PC-3 (cell line): ENCODE results near the gene CNTNAP2. TPM values are rescaled to one million over a fixed set of nuclear protein-coding genes. Genes with fewer than 3 reads are reported as not detected.
"Not testable (repeated sequence)": the region's sequence is repeated elsewhere in the genome, so short reads cannot be mapped to it uniquely, and the experiment has no call there.

Experiments used
- ATAC-seq: fragments of 200-7000 bp; cut with Tn5 transposase; 2 replicates; pipeline ENCODE4 v1.9.1; 2020; ENCODE audit warnings: mild to moderate bottlenecking, moderate library complexity
- BruUV-seq: library from RNA; stranded (reverse); fragments of 400-500 nt; replicated peaks from 2 replicates; lab custom pipeline; 2021; lab: Mats Ljungman, UMichigan
- CTCF ChIA-PET: fragments of 300-600 bp; sonication (Branson Sonifier 250); formaldehyde crosslinking; loops from one replicate; lab custom pipeline; 2022; ENCODE audit warnings: antibody characterized with exemption; lab: Charles Lee
- POLR2A ChIA-PET: fragments of 300-600 bp; sonication (Branson Sonifier 250); formaldehyde crosslinking; loops from one replicate; lab custom pipeline; 2022; ENCODE audit warnings: antibody characterized with exemption; ENCODE audit not compliant: unreplicated experiment; lab: Charles Lee
- DNase-seq: peaks from one replicate; pipeline ENCODE4 v3.0.0-alpha.2; 2015
- H2AFZ ChIP-seq: fragments of 300-600 bp; sonication (generic); 2 replicates; pipeline ENCODE4 v1.6.0; 2016; ENCODE audit warnings: antibody characterized with exemption, low read length
- H3F3A ChIP-seq: fragments of 300-600 bp; sonication (generic); one replicate; pipeline ENCODE4 v1.6.0; 2017; ENCODE audit warnings: antibody characterized with exemption, low read length, control low read depth, mild to moderate bottlenecking; ENCODE audit not compliant: unreplicated experiment
- H3K27ac ChIP-seq: fragments of 300-600 bp; sonication (generic); 2 replicates; pipeline ENCODE4 v1.5.1; 2016; ENCODE audit warnings: mild to moderate bottlenecking, low read length
- H3K27me3 ChIP-seq: fragments of 300-600 bp; sonication (generic); 2 replicates; pipeline ENCODE4 v1.6.1; 2016; ENCODE audit warnings: low read length, mixed read lengths
- H3K36me3 ChIP-seq: fragments of 300-600 bp; sonication (generic); 2 replicates; pipeline ENCODE4 v1.6.1; 2016; ENCODE audit warnings: low read depth, mixed run types, low read length, mixed read lengths
- H3K4me1 ChIP-seq: fragments of 300-600 bp; sonication (generic); 2 replicates; pipeline ENCODE4 v1.5.1; 2016; ENCODE audit warnings: low read length; ENCODE audit not compliant: insufficient read depth
- H3K4me2 ChIP-seq: fragments of 300-600 bp; sonication (generic); 2 replicates; pipeline ENCODE4 v1.6.0; 2016; ENCODE audit warnings: low read length
- H3K4me3 ChIP-seq: fragments of 300-600 bp; sonication (generic); 2 replicates; pipeline ENCODE4 v1.5.1; 2016; ENCODE audit warnings: mild to moderate bottlenecking, low read length, mixed read lengths
- H3K79me2 ChIP-seq: fragments of 300-600 bp; sonication (generic); 2 replicates; pipeline ENCODE4 v1.6.1; 2017; ENCODE audit warnings: low read length, mixed read lengths
- H3K9ac ChIP-seq: fragments of 300-600 bp; sonication (generic); 2 replicates; pipeline ENCODE4 v1.6.0; 2016; ENCODE audit warnings: mild to moderate bottlenecking, low read length
- H3K9me2 ChIP-seq: fragments of 300-600 bp; sonication (generic); replicated peaks from 2 replicates; pipeline ENCODE4 v1.6.1; 2016; ENCODE audit warnings: mixed run types, low read length, mixed read lengths
- H3K9me3 ChIP-seq: fragments of 300-600 bp; sonication (generic); 2 replicates; pipeline ENCODE4 v1.6.1; 2016; ENCODE audit warnings: low read length, mixed read lengths
- H4K20me1 ChIP-seq: fragments of 300-600 bp; sonication (generic); 2 replicates; pipeline ENCODE4 v1.6.1; 2016; ENCODE audit warnings: low read length, mixed read lengths
- EZH2 ChIP-seq: fragments of 300-600 bp; sonication (generic); IDR thresholded peaks from one replicate; pipeline ENCODE4 v1.6.1; 2017; ENCODE audit warnings: antibody characterized with exemption, mild to moderate bottlenecking, low read length; ENCODE audit not compliant: unreplicated experiment
- EZH2phosphoT487 ChIP-seq: fragments of 300-600 bp; sonication (generic); IDR thresholded peaks from 2 replicates; pipeline ENCODE4 v1.6.1; 2018; ENCODE audit warnings: mild to moderate bottlenecking, antibody characterized with exemption, low read length, borderline replicate concordance
- intact Hi-C: fragments of 100-400 bp; cut with micrococcal nuclease; formaldehyde crosslinking; loops from 2 replicates; pipeline ENCODE4 v1.9.0; 2023
- total RNA-seq: library from RNA; depleted of rRNA; stranded (reverse); fragments of >200 nt; gene quantifications from 2 replicates; pipeline ENCODE4 v1.2.3, GENCODE V29; 2014
- TF ChIP-seq, protein P1 (sequence below): fragments of 300-600 bp; sonication (generic); conservative IDR thresholded peaks from 2 replicates; pipeline ENCODE4 v1.5.1; 2017; ENCODE audit warnings: antibody characterized with exemption, low read depth, mild to moderate bottlenecking, low read length

CNTNAP2 gene
- total RNA-seq, 1 experiment from 2014 or later, result 1.5 TPM

DNA sequence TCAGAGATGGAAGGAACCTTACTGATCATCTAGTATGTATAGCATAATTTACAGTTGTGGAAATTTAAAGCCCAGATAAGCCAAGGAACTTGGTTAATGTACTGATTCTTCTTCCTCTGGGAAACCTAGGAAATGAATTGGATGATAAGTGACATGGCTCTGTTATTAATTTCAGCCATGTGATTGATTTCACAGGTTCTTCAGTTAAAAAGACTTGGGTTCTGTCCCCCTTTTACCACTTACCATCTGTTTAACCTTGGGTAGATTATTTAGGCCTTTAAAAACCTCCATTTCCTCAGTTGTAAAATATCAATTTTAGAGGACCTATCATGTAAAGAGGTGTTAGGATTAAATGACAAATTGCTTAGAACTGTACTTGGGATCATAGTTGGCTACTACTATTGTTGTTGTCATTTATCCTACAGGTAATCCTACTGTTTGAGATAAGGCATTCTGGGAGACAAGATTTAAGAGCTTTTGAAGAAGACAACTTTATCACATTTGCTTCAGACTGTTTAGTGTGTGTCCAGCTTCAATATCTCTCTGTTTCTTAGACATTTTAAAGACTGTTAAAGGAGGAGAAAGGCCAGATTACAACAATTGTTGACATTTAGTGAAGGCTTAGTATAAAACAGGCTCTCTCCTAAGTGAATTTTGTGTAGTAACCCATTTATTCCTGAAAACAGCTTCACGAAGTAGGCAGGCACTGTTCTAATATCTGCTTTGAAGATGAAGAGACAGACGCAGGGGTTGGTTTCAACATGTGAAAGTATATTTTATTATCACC is 1476.9 kb downstream of the CNTNAP2 start:
- intact Hi-C loops, result no loop called here
- ATAC-seq (no peak), DNase-seq (no peak)
- Histone ChIP-seq H3K9ac (no peak overlapping the region), H3K4me1 (peaks cover 13% of the 10 kb centered on the region), H2AFZ (no peak overlapping the region), H3K9me2 (no peaks in the 10 kb centered on the region), H3F3A (no peaks in the 10 kb centered on the region), H4K20me1 (no peaks in the 10 kb centered on the region), H3K27ac (no peak overlapping the region), H3K9me3 (no peaks in the 10 kb centered on the region), H3K79me2 (no peaks in the 10 kb centered on the region), H3K4me2 (no peak overlapping the region), H3K4me3 (no peak overlapping the region), H3K27me3 (no peaks in the 10 kb centered on the region), H3K36me3 (no peaks in the 10 kb centered on the region)
- TF ChIP-seq, protein P1, sequence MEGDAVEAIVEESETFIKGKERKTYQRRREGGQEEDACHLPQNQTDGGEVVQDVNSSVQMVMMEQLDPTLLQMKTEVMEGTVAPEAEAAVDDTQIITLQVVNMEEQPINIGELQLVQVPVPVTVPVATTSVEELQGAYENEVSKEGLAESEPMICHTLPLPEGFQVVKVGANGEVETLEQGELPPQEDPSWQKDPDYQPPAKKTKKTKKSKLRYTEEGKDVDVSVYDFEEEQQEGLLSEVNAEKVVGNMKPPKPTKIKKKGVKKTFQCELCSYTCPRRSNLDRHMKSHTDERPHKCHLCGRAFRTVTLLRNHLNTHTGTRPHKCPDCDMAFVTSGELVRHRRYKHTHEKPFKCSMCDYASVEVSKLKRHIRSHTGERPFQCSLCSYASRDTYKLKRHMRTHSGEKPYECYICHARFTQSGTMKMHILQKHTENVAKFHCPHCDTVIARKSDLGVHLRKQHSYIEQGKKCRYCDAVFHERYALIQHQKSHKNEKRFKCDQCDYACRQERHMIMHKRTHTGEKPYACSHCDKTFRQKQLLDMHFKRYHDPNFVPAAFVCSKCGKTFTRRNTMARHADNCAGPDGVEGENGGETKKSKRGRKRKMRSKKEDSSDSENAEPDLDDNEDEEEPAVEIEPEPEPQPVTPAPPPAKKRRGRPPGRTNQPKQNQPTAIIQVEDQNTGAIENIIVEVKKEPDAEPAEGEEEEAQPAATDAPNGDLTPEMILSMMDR, result no peak
- TF ChIP-seq EZH2phosphoT487 (no peak), EZH2 (no peak)
- no TSS peak for BruUV-seq
- POLR2A ChIA-PET, result no interaction called here
- CTCF ChIA-PET, result no interaction called here

GRCh38 chr7:147595042-147595441 is 1478.4 kb downstream of the CNTNAP2 start:
- H3K27me3 ChIP-seq, result no peaks in the 10 kb centered on the region
- H3K36me3 ChIP-seq, result no peaks in the 10 kb centered on the region
- H3F3A ChIP-seq, result no peaks in the 10 kb centered on the region
- H3K27ac ChIP-seq, result no peak overlapping the region
- no peak overlapping the region for H3K4me3 ChIP-seq
- intact Hi-C loops, result loop anchor here (1.0 kb wide), 1 partner anchor 16 kb away; no protein-coding TSS in a partner anchor
- no peaks in the 10 kb centered on the region for H3K79me2 ChIP-seq
- H3K9ac ChIP-seq, result no peak overlapping the region
- CTCF ChIA-PET, result no interaction called here
- no peak overlapping the region for H2AFZ ChIP-seq
- TF ChIP-seq, protein P1, result no peak
- TF ChIP-seq EZH2phosphoT487 (no peak), EZH2 (no peak)
- no peaks in the 10 kb centered on the region for H3K9me2 ChIP-seq
- BruUV-seq, result no TSS peak
- H3K9me3 ChIP-seq, result no peaks in the 10 kb centered on the region
- H3K4me1 ChIP-seq, result peaks cover 13% of the 10 kb centered on the region
- H4K20me1 ChIP-seq, result no peaks in the 10 kb centered on the region
- POLR2A ChIA-PET, result no interaction called here
- ATAC-seq (peak; percentile 99), DNase-seq (peak; percentile 63)
- H3K4me2 ChIP-seq, result peak overlapping the region; percentile 24; the same call in 1 of the 2 replicates

DNA sequence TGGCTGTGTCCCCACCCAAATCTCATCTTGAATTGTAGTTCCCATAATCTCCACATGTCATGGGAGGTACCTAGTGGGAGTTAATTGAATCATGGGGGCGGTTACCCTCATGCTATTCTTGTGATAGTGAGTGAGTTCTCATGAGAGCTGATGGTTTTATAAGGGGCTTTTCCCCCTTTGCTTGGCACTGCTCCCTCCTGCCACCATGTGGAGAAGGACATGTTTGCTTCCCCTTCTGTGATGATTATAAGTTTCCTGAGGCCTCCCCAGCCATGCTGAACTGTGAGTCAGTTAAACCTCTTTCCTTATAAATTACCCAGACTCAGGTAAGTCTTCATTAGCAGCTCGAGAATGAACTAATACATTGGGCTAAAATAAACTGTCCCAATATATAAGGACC is 1482.1 kb downstream of the CNTNAP2 start:
- H3K4me2 ChIP-seq, H4K20me1 ChIP-seq, POLR2A ChIA-PET: not testable (repeated sequence)

More for the DNA sequence above, 1482.1 kb downstream of the CNTNAP2 start:
- BruUV-seq, CTCF ChIA-PET, H3K27ac ChIP-seq, DNase-seq, H3K36me3 ChIP-seq, H3F3A ChIP-seq, intact Hi-C loops, H3K27me3 ChIP-seq, H3K4me3 ChIP-seq, H3K9me3 ChIP-seq, H3K9me2 ChIP-seq, H3K9ac ChIP-seq, H3K79me2 ChIP-seq, H2AFZ ChIP-seq, ATAC-seq: not testable (repeated sequence)
- TF ChIP-seq, protein P1, result peak; percentile 24; the same call in 1 of the 2 replicates
- H3K4me1 ChIP-seq, result peaks cover 13% of the 10 kb centered on the region
